HepG2 (cell line): ENCODE data around the gene USP1.

Source experiments
- CBX5 ChIP-seq: sonication (generic); formaldehyde crosslinking; IDR thresholded peaks from 2 replicates; pipeline ENCODE4 v1.4.0; 2020; ENCODE audit warnings: missing genetic modification reagents, borderline replicate concordance
- FOXJ3 ChIP-seq: sonication (generic); formaldehyde crosslinking; IDR thresholded peaks from 2 replicates; pipeline ENCODE4 v1.4.0; 2020; ENCODE audit warnings: missing genetic modification reagents, mild to moderate bottlenecking, borderline replicate concordance
- MXD4 ChIP-seq: IDR thresholded peaks from 2 replicates; pipeline ENCODE4 v1.6.1; 2016; ENCODE audit warnings: mild to moderate bottlenecking, missing biosample characterization, missing genetic modification reagents
- POLR2A ChIP-seq, 2 experiments: IDR thresholded peaks; 2 replicates each; pipeline ENCODE4 v1.6.1; 2011; ENCODE audit warnings: low read depth in 2 of 2, low read length in 2 of 2, mild to moderate bottlenecking in 1 of 2, moderate library complexity in 1 of 2; ENCODE audit not compliant: insufficient read depth in 1 of 2
- POLR2AphosphoS5 ChIP-seq: IDR thresholded peaks from 2 replicates; pipeline ENCODE4 v1.6.1; 2012; ENCODE audit warnings: low read depth, low read length
- SMAD1 ChIP-seq: sonication (generic); formaldehyde crosslinking; IDR thresholded peaks from 2 replicates; pipeline ENCODE4 v1.4.0; 2020; ENCODE audit warnings: missing genetic modification reagents, low read depth, mild to moderate bottlenecking, borderline replicate concordance
- ZNF10 ChIP-seq: sonication (generic); formaldehyde crosslinking; IDR thresholded peaks from 2 replicates; pipeline ENCODE4 v1.4.0; 2020; ENCODE audit warnings: mild to moderate bottlenecking, low read depth, missing genetic modification reagents, borderline replicate concordance
- ZNF331 ChIP-seq: sonication (generic); formaldehyde crosslinking; IDR thresholded peaks from 2 replicates; pipeline ENCODE4 v1.4.0; 2020; ENCODE audit warnings: missing genetic modification reagents
- TF ChIP-seq, protein P1 (sequence below): IDR thresholded peaks from 2 replicates; pipeline ENCODE4 v1.6.1; 2012; ENCODE audit warnings: inconsistent platforms
- TF ChIP-seq, protein P2 (sequence below): sonication (generic); formaldehyde crosslinking; IDR thresholded peaks from 2 replicates; pipeline ENCODE4 v1.9.0; 2021; ENCODE audit warnings: missing genetic modification reagents, borderline replicate concordance
- TF ChIP-seq, protein P3 (sequence below): sonication (generic); formaldehyde crosslinking; IDR thresholded peaks from 2 replicates; pipeline ENCODE4 v1.5.0; 2020; ENCODE audit warnings: mild to moderate bottlenecking, missing genetic modification reagents, moderate library complexity
- TF ChIP-seq, protein P4 (sequence below): sonication (generic); formaldehyde crosslinking; IDR thresholded peaks from 2 replicates; pipeline ENCODE4 v1.8.1; 2023; ENCODE audit warnings: mild to moderate bottlenecking, inconsistent platforms, moderate library complexity, missing genetic modification reagents, borderline replicate concordance
- TF ChIP-seq, protein P5 (sequence below): sonication (generic); formaldehyde crosslinking; IDR thresholded peaks from 2 replicates; pipeline ENCODE4 v1.4.0; 2020; ENCODE audit warnings: missing genetic modification reagents
- TF ChIP-seq, protein P6 (sequence below): IDR thresholded peaks from 2 replicates; pipeline ENCODE4 v1.6.1; 2016; ENCODE audit warnings: missing compliant biosample characterization, missing genetic modification reagents, borderline replicate concordance

DNA sequence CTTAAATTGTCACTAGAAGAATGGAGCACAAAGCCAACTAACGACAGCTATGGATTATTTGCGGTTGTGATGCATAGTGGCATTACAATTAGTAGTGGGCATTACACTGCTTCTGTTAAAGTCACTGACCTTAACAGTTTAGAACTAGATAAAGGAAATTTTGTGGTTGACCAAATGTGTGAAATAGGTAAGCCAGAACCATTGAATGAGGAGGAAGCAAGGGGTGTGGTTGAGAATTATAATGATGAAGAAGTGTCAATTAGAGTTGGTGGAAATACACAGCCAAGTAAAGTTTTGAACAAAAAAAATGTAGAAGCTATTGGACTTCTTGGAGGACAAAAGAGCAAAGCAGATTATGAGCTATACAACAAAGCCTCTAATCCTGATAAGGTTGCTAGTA, 13.5 kb downstream of the USP1 start:
- TF ChIP-seq ZNF10 (CRISPR knock-in tag), result no peak
- TF ChIP-seq, protein P1, sequence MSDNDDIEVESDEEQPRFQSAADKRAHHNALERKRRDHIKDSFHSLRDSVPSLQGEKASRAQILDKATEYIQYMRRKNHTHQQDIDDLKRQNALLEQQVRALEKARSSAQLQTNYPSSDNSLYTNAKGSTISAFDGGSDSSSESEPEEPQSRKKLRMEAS, result no peak
- TF ChIP-seq, protein P2, sequence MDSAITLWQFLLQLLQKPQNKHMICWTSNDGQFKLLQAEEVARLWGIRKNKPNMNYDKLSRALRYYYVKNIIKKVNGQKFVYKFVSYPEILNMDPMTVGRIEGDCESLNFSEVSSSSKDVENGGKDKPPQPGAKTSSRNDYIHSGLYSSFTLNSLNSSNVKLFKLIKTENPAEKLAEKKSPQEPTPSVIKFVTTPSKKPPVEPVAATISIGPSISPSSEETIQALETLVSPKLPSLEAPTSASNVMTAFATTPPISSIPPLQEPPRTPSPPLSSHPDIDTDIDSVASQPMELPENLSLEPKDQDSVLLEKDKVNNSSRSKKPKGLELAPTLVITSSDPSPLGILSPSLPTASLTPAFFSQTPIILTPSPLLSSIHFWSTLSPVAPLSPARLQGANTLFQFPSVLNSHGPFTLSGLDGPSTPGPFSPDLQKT (CRISPR knock-in tag), result no peak
- TF ChIP-seq, protein P3, sequence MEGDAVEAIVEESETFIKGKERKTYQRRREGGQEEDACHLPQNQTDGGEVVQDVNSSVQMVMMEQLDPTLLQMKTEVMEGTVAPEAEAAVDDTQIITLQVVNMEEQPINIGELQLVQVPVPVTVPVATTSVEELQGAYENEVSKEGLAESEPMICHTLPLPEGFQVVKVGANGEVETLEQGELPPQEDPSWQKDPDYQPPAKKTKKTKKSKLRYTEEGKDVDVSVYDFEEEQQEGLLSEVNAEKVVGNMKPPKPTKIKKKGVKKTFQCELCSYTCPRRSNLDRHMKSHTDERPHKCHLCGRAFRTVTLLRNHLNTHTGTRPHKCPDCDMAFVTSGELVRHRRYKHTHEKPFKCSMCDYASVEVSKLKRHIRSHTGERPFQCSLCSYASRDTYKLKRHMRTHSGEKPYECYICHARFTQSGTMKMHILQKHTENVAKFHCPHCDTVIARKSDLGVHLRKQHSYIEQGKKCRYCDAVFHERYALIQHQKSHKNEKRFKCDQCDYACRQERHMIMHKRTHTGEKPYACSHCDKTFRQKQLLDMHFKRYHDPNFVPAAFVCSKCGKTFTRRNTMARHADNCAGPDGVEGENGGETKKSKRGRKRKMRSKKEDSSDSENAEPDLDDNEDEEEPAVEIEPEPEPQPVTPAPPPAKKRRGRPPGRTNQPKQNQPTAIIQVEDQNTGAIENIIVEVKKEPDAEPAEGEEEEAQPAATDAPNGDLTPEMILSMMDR, result no peak
- no peak for TF ChIP-seq POLR2A (IDR thresholded peaks at IDR 0.05; ENCODE audit: insufficient read depth in 1 of 2, low read depth in 2 of 2, low read length in 2 of 2)
- TF ChIP-seq CBX5 (CRISPR knock-in tag), result no peak
- TF ChIP-seq, protein P4, sequence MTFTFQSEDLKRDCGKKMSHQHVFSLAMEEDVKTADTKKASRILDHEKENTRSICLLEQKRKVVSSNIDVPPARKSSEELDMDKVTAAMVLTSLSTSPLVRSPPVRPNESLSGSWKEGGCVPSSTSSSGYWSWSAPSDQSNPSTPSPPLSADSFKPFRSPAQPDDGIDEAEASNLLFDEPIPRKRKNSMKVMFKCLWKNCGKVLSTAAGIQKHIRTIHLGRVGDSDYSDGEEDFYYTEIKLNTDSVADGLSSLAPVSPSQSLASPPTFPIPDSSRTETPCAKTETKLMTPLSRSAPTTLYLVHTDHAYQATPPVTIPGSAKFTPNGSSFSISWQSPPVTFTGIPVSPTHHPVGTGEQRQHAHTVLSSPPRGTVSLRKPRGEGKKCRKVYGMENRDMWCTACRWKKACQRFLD (CRISPR knock-in tag), result no peak
- TF ChIP-seq POLR2AphosphoS5, result no peak
- no peak for TF ChIP-seq ZNF331 (CRISPR knock-in tag)
- TF ChIP-seq, protein P5, sequence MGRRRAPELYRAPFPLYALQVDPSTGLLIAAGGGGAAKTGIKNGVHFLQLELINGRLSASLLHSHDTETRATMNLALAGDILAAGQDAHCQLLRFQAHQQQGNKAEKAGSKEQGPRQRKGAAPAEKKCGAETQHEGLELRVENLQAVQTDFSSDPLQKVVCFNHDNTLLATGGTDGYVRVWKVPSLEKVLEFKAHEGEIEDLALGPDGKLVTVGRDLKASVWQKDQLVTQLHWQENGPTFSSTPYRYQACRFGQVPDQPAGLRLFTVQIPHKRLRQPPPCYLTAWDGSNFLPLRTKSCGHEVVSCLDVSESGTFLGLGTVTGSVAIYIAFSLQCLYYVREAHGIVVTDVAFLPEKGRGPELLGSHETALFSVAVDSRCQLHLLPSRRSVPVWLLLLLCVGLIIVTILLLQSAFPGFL (CRISPR knock-in tag), result no peak
- no peak for TF ChIP-seq MXD4 (CRISPR knock-in tag)
- no peak for TF ChIP-seq FOXJ3 (CRISPR knock-in tag)
- no peak for TF ChIP-seq SMAD1
- TF ChIP-seq, protein P6, sequence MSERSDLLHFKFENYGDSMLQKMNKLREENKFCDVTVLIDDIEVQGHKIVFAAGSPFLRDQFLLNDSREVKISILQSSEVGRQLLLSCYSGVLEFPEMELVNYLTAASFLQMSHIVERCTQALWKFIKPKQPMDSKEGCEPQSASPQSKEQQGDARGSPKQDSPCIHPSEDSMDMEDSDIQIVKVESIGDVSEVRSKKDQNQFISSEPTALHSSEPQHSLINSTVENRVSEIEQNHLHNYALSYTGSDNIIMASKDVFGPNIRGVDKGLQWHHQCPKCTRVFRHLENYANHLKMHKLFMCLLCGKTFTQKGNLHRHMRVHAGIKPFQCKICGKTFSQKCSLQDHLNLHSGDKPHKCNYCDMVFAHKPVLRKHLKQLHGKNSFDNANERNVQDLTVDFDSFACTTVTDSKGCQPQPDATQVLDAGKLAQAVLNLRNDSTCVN (CRISPR knock-in tag), result no peak
